Measurements from ENCODE around the gene SSU72. TPM values are rescaled to one million over a fixed set of nuclear protein-coding genes. Genes with fewer than 3 reads are reported as not detected.

The SSU72 gene
- total RNA-seq, 1 donor from 2014 or later = 116 TPM

DNA sequence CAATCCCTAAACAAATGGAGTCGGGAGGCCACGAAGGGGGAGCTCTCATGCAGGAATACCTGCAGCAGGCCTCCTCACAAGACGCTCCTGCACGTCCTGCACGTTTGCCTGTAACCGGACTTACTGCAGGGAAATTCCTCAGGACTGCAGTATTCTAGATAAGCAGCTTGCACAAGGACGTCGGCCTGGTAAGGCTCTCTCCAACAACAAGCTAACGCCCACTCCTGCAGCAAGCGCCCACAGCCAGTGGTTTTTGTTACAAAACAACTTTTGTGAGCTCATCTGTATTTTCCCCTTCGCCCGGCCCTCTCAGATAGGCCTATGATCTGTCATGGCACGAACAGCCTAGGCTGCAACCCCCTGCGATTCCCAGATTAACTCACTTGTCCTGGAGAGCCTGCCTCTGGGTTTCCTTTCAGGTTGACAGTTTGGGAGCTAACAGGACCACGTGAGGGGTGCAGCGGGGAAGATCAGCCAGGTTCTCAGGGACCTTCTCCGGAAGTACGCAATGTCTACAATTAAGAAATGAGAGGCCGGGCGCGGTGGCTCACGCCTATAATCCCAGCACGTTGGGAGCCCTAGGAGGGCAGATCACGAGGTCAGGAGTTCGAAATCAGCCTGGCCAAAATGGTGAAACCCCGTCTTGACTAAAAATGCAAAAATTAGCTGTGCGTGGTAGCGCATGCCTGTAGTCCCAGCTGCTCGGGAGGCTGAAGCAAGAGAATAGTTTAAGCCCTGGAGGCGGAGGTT lies 39.7 kb upstream of the SSU72 start:
- DNase-seq (ENCODE audit: missing footprints) (peak; percentile 63), ATAC-seq (no peak)
- intact Hi-C loops (cut with DNase I) = no loop called here

DNA sequence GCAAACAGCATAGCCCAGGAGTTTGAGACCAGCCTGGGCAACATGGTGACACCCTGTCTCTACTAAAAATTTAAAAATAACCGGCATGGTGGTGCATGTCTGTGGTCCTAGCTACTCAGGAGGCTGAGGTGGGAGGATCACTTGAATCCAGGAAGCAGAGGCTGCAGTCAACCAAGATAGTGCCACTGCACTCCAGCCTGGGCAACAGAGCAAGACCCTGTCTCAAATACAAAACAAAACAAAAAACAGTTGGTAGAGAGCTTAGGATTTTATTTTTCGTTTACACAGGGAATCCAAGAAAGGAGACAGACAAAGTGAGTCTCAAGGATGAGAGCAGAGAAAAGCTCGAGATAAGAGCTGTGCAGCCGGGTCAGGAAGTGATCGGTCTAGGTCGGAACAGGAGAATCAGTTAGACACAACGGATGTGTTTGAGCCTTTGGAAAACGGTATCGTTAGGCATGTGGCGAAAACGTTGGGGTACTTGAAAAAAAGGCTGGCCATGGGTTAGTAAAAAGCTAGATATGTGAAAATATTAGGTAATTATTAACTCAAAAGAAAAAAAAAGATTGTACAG lies 38.9 kb upstream of the SSU72 start:
- DNase-seq (ENCODE audit: missing footprints) (no peak), ATAC-seq (no peak)
- intact Hi-C loops (cut with DNase I) = no loop called here

DNA sequence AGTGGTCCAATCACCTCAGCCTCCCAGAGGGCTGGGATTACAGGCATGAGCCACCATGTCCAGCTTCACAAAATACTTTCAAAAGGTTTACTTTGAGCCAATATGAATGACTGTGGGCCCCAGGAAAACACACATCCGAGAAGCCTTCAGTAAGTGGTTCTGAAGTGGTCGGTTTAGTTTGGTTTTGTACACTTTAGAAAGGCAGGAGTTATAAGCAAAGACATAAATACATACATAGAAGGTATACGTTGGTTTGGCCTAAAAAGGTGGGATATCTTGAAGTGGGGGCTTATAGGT lies 37.4 kb upstream of the SSU72 start:
- DNase-seq (ENCODE audit: missing footprints) (no peak), ATAC-seq (no peak)
- intact Hi-C loops (cut with DNase I) = no loop called here

DNA sequence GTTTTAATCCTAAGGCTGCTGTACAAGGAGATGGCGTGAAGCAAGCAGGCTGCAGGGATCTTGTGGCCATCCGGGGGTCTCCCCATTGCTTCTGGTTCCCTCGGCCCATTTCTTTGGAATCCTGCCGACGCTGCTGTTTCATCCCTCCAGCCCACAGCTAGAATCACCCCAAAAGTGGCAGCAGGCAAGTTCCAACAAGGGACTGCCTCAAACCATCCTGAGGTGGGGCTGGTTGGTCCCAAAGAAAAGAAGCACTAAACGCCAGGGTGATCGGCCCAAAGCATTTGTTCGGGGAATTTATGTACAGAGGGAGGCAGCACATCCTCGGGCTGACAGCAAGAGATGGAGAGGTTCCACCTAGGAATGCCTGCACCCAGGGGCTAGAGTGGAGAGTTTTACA lies 36.1 kb upstream of the SSU72 start:
- intact Hi-C loops (cut with DNase I) = no loop called here
- ATAC-seq (no peak), DNase-seq (ENCODE audit: missing footprints) (no peak)

DNA sequence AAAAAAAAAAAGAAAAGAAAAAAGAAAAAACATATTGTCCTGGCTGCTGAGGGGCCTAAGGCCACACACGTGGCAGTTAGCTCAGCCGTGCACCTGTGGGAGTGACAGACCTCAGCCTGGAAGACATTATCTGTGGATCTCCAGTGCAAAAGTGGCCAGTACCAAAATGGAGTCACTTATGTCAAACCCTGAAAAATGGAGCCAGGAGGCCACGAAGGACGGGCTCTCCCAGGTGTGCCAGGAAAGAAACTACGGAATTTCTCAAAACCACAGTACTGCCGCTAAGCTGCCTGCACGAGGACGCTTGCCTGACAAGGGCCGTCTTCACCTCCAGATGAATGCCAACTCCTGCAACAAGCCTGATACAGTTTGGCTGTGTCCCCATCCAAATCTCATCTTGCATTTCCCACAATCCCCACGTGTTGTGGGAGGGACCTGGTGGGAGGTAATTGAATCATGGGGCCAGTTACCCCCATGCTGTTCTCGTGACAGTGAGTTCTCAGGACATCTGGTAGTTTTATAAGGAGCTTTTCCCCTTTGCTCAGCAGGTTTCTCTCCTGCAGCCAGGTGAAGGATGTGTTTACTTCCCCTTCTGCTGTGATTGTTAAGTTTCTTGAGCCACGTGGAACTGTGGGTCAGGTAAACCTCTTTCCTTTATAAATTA lies 35.3 kb upstream of the SSU72 start:
- no peak for ATAC-seq
- no peak for DNase-seq (ENCODE audit: missing footprints)
- intact Hi-C loops (cut with DNase I) = no loop called here

DNA sequence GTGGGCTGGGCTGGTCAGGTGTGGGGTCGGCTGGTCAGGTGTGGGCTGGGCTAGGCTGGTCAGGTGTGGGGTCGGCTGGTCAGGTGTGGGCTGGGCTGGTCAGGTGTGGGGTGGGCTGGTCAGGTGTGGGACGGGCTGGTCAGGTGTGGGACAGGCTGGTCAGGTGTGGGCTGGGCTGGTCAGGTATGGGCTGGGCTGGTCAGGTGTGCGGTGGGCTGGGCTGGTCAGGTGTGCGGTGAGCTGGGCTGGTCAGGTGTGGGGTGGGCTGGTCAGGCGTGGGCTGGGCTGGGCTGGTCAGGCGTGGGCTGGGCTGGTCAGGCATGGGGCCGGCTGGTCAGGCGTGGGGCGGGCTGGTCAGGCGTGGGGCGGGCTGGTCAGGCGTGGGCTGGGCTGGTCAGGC lies 31.6 kb upstream of the SSU72 start:
- ATAC-seq = no peak
- intact Hi-C loops (cut with DNase I) = no loop called here
- no peak for DNase-seq (ENCODE audit: missing footprints)

DNA sequence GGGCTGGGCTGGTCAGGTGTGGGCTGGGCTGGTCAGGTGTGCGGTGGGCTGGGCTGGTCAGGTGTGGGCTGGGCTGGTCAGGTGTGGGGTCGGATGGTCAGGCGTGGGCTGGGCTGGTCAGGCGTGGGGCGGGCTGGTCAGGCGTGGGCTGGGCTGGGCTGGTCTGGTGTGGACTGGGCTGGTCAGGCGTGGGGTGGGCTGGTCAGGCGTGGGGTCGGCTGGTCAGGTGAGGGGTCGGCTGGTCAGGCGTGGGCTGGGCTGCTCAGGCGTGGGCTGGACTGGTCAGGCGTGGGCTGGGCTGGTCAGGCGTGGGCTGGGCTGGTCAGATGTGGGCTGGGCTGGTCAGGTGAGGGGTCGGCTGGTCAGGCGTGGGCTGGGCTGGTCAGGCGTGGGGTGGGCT lies 31.1 kb upstream of the SSU72 start:
- no peak for DNase-seq (ENCODE audit: missing footprints)
- no peak for ATAC-seq
- intact Hi-C loops (cut with DNase I) = no loop called here

DNA sequence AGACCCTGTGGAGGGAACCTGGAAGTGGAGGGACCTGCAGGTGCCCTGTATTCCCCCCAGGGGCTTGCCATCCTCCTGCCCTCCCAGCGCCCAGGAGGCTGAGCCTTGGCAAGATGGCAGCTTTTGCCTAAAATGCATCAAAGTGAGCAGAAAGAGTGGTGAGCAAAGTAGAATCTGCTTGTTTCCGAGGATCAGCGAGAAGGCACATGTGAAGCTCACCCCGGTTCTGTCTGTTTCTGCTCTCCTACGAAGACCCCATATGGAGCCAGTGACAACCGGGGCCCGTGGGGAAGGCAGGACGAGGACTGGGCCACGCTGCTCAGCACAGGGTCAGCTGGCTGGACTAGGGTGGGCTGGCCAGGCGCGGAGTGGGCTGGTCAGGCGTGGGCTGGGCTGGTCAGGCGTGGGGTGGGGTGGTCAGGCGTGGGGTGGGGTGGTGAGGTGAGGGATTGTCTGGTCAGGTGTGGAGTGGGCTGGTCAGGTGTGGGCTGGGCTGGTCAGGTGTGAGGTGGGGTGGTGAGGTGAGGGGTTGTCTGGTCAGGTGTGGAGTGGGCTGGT lies 30.4 kb upstream of the SSU72 start:
- no peak for DNase-seq (ENCODE audit: missing footprints)
- intact Hi-C loops (cut with DNase I) = no loop called here
- ATAC-seq = no peak

DNA sequence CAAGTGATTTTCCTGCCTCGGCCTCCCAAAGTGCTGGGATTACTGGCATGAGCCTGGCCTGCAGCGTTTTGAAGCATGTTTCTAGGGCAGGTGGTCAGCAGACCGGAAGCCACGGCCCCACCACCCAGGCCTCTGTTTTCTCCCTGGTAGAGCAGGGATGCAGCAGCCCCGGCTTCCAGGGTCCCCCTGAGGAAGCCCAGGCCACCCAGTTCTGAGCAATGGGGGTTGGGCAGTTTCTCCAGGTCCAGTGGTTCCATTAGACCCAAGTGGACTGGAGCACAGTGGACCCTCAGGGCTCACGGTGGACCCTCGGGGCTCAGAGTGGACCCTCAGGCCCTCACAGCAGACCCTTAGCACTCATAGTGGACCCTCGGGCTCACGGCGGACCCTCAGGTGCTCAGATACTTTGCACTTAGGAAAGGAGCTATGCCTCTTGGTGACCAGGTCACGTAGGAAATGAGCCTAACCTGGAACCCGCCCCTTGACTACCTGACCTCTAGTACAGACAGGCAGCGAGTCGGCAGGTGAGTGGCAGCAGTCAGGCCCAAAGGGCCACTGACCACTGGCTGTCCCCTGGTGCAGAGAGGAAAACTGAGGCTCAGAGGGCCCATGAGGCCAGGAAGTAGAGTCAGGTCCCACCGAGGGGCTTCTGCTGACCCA lies 29.8 kb upstream of the SSU72 start:
- ATAC-seq (no peak), DNase-seq (ENCODE audit: missing footprints) (no peak)
- intact Hi-C loops (cut with DNase I) = no loop called here

DNA sequence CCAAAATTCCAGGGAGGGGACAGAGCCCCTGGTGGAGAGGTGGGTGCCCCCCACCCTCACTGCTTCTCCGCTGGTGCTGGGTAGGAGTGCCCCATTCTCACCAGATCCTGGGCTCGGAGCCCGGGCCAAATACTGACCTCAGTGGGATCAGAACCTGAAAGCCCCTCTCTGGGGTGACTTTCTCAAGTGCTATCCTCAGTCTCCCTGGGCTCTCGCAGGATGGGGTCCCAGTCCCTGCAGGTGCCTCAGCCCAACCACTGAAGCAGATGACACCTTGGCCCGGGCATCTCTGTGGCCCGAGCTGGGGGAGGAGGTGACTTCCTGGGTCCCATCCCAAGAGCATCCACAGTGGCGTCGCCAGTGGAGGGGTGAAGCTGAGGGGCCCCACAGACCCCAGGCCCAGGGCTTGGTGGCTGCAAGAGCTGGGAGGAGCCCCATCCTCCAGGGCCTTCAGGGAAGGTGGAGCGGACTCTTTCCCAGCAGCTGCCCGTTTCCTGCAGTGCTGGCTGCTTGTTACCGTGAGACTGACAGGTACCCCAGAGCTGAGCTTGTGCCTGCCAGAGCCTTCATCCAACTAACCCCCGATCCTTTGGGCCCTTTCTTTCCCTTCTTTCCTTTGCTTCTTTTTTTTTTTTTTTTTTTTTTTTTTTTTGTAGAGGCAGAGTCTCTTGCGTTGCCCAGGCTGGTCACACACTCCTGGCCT lies 29.2 kb upstream of the SSU72 start:
- ATAC-seq (no peak), DNase-seq (ENCODE audit: missing footprints) (no peak)
- intact Hi-C loops (cut with DNase I) = no loop called here

DNA sequence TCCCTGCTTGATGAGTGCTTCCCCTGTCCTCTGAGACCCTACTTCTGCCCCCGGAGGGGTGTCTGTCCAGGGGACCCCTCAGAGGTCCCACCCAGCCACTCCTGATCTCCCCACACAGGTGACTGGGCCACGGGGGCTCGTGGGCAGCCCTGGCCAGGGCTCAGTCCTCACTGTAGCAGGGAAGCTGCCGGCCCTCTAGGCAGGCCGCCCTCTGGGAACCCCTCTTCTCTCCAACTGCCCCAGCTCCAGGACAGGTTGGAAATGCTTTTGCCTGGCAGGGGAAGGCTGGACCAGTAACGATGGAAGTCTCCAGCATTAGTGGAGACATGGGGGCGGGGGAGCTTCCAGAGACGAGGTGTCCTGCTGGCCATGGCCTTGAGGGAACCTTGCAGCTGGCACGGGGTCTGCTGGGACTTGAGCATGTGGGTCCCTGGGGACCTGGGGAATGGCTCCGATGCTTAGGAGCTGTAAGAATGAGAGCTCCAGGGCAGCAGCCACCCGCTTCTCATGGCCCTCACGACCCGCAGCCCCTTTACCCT lies 28.4 kb upstream of the SSU72 start:
- ATAC-seq = no peak

DNA sequence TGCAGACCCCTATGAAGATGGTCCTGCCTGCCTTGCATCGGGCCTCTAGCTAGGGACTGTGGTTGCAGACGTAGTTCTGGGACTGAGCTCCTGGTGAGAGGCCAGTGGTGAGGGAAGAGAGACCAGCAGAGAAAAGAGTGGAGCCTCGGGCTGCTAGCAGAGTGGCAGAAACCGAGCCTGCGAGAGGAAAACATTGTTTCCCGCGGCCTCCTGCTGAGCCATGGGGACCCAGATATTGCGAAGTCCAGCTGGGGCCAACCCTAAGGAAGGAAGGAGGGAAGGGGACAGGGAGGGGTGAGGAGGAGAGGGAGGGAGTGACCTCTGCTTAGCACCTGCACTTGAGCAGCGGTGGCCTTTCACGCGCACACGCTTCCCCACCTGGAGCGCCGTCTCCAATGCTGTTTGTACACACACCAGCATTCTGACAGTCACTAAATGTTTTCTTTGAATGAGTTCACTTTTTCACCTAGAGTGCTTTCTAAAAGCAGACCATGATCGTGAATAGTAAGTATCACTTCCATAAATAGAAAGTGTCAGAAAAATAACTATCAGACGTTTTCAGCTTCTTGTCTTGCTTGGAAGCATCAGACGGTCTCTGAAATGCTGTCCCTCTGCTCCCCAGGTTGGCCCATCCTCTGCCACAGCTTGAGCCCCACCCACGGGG lies 27.8 kb upstream of the SSU72 start:
- no peak for ATAC-seq
- DNase-seq (ENCODE audit: missing footprints) = no peak
- intact Hi-C loops (cut with DNase I) = no loop called here

More for the DNA sequence above, 28.4 kb upstream of the SSU72 start:
- intact Hi-C loops (cut with DNase I) = no loop called here
- peak; percentile 55 for DNase-seq (ENCODE audit: missing footprints)

DNA sequence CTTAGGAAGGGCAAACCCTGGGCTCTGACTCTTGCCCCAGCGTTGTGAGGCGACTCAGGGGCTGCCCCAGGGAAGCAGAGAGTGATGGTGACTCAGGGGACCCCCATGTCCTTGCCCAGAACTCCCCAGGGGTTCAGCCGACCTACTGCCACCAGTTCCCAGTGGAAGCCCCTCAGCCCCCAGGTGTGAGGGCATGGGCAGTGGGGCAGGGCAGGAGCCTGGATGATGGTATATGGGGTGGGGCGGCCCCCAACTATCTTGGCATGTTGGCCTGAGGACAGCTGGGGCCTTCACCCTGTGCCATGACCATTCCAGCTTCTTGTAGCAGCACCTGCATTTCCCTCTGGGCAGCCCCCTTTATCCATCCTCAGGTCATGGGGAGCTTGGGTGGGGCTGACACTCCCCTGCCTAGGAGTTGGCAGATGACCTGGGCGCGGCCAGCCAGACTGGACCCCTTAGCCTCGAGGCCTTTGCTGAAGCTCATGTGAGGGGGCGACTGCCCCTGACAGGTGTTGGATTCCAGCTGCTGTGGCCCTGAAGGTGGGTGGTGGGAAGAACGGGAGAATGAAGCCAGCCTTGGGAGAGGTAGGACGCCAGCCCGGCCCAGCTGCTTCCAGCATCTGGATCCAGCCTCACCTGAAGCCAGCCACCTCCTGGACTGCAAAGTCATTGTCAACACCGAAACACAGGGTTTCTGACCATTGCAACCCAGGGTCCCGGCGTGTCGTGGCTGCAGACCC lies 27.1 kb upstream of the SSU72 start:
- ATAC-seq (no peak), DNase-seq (ENCODE audit: missing footprints) (no peak)
- intact Hi-C loops (cut with DNase I) = no loop called here

DNA sequence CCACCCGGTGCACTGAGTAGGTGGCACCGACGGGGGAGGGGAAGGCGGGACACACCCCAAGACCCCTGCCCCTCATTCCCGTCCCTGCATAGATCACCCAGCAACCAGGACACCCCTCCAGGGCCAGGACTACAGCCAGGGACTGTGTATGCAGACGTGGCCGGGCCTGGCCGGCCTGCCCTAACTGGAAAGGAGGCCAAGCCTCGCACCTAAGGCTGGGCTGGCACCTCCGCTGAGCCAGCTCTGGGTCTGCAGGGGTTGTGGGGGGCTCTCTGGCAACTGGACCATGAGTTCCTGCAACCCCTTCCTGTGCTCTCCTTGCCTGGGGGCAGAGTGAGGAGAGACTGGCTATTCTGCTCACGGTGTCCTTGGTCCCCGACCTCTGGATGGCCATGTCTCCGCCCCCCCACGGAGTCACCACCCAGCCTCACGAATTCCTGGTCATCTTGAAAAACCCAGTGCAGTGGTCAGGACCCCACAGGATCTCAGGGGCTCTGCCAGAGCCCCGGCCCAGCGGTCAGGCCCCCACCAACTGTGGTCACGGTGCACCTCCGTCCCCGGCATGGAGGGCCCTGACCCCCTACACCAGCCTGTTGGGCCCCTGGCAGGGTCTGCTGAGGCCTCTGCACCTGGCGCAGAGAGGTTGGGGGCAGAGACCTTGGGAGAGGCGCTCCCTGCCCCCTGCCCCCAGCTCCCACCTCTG lies 26.3 kb upstream of the SSU72 start:
- no peak for ATAC-seq
- intact Hi-C loops (cut with DNase I) = no loop called here
- DNase-seq (ENCODE audit: missing footprints) = no peak

DNA sequence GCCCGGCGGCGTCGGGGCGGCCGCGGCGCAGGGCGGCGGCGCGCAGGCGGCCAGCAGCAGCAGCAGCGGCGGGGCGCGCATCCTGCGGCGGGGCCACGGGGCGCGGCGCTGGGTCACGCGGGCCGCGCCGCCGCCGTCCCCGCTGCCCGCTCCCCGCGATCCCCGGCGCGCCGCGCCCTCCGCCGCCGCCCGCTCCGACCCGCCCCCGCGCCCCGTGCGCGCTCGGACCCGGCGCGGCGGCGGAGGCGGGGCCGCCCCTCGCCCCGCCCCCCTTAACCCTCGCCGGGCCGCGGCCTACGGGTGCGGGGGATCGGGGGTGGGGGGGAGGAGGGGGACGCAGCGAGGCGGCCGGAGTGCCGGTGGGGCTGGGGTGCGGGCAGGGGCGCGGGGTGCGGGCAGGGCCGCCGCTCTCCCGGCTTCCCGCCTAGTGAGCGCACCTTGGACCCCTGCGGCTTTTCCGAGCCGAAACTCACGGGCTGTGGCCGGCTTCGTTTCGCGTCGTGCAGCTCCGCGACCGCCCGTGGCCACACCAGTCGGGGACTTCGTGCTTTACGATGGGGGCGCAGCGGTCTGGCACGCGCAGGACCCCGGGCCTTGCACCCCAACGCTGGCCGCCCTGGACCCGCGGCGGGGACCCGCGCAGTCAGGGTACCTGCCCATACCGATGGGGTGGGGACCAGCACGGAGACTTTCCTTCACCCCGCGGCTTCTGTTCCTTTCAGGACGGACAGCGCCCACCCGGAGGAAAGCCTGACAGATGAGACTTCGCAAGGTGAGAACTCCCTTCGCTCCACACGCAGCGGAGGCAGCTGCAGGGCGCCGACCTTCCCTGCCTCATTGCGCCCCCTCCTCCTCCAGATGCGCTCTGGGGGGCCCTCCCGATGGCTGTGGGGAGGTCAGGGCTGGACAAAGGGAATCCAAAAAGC lies 25.5 kb upstream of the SSU72 start, which contains the start of gene FNDC10:
TSS of gene FNDC10 (minus strand) at position 201 of the 926 bp plus-strand sequence. CDS start at position 81, 120 bp downstream.
- intact Hi-C loops (cut with DNase I) = no loop called here
- DNase-seq (ENCODE audit: missing footprints) = peak; percentile 63

More for the DNA sequence above, 25.5 kb upstream of the SSU72 start, which contains the start of gene FNDC10:
- ATAC-seq = no peak

Data from Right ventricle myocardium inferior (tissue), 1 donor.